ENCODE results near the gene ADA.

The ADA gene

DNA sequence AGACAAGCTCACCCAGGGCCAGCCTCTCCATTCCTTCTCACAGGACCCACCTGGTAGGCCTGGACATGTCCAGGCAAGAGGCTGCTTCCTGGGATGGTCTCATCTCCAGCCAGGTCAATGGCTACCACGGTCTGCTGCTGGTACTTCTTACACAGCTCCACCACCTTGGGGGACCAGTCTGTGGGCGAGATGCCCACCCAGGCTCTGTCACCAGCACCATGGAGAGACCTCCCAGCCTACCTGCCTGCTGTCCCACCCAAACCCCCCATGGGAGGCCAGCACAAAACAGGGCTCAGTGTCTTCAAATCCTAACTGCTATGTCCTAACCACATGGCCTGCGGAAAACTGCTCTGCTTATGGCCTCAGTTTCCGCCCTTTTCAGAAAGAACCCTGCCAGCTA is 27.3 kb downstream of the ADA start:
- DNase-seq (ENCODE audit: low read depth): no peak

DNA sequence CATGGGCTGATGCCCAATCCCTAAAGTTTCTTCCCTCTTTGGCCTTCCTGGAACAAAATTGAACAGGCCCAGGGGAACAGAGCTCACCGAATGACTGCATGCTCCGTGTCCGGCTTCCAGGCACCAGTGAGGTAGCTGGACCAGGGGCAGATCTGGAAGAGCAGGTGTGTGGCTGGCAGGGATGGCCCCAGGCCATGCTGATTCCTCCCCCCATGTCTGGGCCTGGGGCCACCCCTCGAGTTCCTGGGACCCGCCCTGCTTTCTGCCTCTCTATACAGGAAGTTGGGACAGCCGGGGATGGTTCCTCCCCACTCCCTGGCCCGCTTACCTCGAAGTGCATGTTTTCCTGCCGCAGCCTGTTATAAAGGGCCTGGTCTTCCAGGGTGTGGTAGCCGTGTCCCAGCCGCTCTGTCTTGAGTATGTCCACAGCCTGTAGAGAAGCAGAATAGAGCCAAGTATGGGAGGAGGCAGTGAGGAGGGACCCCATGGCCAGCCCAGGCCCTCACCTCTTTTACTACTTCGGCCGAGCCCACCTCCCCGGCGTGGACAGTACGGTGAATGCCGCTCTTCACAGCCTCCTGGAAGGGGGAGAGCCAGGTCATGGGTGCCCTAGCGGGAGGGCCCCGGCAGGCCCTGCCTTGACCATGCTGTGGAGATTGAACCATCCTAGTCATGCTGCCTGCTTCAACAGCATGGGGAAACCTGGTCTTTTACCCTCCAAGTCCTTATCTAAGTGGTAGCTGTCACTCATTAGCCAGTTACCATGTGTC is 28.8 kb downstream of the ADA start:
- no peak for DNase-seq (ENCODE audit: low read depth)

- DNase-seq (ENCODE audit: low read depth): no peak
Measured at GRCh38 chr20:44621939-44622338, 29.6 kb downstream of the ADA start.

DNA sequence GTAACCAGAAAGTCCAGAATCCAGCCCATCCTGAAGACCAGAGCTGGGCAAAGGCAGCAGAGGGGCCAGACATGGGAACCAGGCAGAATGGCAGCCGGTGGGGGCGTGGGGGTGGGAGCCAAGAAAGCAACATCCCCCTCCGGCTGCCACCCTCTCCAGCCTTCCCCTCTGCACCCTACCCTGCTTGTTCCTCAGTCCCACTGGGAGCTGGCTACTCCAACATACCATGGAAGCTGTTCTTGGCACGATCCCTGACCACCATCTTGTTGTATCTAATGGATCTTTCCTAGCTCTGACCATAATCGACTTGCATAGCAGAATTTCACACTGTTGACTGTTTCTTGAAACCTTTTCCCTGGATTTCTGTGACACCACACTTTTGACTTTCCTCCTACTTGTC is 30.2 kb downstream of the ADA start:
- DNase-seq (ENCODE audit: low read depth): no peak

- no peak for DNase-seq (ENCODE audit: low read depth)
Measured at GRCh38 chr20:44620030-44620429, 31.5 kb downstream of the ADA start.

- no peak for DNase-seq (ENCODE audit: low read depth)
Measured at GRCh38 chr20:44619294-44619693, 32.2 kb downstream of the ADA start.

DNA sequence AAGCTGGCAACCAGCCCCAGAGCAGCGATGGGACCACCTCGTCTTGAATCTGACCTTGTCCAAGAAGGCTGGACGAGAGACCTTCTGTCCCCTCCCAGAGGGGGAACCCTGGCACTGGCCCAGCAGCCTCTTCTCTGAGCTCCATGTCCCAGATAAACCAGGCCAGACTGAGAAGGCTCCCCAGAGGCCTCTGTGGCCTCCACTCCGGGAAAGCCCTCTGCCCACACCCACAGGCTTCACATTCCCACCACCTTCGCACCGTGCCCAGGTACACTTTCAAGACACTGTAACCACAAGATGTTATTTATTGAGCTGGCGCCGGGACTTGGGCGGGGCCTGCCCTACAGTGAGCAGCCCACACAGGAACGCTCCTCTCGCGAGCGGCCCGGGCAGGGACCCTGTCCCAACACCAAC is 33.2 kb downstream of the ADA start:
- no peak for DNase-seq (ENCODE audit: low read depth)

- no peak for DNase-seq (ENCODE audit: low read depth)
Measured at GRCh38 chr20:44616604-44616964, 34.9 kb downstream of the ADA start.

GRCh38 chr20:44615876-44616603 is 35.5 kb downstream of the ADA start:
- no peak for DNase-seq (ENCODE audit: low read depth)

DNA sequence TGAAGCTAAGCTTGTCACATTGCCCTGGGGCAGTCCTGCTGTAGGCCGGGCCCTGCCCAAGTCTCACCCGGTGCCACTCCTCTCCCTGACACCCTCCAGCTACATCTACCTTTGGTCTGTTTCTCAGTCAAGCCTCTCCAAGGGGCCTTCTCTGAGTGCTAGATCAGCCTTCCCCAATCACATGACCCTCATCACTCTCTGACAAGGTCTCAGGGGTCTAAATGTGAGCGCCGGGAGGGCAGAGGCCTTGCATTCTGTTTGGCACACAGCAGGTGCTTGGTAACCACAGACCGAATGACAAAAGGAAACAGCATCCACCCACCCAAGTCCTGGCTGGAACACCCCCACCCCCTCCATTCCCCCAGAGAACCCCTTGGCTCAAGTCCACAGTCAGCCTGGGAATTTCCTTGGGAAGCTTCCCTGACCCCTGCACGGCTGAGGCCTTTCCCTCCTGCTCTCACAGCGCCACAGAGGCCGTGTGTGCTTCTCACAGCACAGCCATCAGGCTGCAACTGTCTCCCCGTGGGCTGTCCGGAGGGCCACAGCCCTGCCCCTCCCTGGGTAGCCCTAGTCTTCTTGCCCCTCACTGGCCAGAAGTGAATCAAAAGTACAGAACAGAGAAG is 36.2 kb downstream of the ADA start:
- no peak for DNase-seq (ENCODE audit: low read depth)

- no peak for DNase-seq (ENCODE audit: low read depth)
Measured at GRCh38 chr20:44614525-44614924, 37.0 kb downstream of the ADA start.

DNA sequence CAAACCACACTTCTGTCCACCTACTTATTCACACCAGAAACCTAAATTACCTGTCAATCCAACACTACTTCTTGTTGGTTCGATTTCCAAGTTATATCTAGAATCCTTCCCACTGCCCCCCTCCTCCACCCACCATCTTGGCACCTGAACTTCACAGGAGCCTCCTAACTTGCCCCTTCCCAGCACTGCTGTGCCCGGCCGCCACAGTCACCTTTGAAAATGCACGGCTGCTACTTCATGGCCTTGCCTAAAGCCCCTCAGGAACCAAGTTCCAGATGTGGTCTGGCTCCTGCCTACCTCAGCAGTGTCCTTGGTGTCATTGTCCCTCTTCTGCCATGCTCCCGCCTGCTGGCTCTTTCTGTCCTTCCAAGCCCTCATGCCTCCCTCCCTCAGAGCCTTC is 37.9 kb downstream of the ADA start:
- no peak for DNase-seq (ENCODE audit: low read depth)

- no peak for DNase-seq (ENCODE audit: low read depth)
Measured at GRCh38 chr20:44610313-44610962, 41.1 kb downstream of the ADA start.

- peak; percentile 79 for DNase-seq (ENCODE audit: low read depth)
Measured at GRCh38 chr20:44609516-44610312, 41.8 kb downstream of the ADA start.

DNA sequence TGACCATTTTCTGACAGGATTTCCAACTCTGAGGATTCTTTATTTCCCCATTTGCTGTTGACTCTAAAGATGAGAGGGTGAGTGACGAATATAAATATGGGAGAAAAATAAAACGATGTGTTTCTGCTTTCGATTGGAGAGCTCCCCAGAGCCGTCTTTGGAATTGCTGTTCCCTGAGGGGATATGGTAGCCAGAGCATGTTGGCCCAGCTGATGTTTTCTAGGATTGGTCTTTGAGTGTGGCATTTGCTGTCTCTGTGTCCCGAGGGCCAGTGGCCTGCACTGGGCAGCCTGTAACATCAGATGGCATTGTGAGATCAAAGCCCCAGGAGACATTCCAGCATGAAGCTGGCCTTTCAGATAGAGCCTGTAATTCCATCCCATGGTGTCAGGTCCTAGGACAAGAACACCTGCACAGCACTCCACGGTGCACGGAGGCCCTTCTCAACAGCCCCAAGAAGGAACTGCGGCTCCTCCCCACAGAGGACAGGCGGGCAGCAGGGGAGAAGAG is 42.4 kb downstream of the ADA start:
- DNase-seq (ENCODE audit: low read depth): no peak

- no peak for DNase-seq (ENCODE audit: low read depth)
Measured at GRCh38 chr20:44606725-44607441, 44.6 kb downstream of the ADA start.

DNA sequence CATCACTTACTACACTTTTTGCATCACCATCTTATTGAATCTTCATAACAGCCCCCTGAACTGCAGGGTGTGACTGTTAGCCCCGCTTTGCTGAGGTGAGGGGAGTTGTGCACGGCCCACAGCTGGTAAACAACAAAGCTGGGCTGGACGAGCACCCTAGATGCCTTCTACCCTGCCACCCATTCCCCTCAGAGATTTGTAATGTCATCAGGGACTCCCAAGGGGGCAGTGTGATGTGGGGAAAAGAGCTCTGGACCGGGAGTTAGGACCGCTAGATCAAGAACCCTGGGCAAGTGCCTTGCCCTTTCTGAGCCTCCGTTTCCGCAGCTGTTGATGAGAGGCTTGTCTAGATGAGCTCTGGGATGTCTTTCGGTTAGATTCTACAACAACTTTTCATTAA is 48.2 kb downstream of the ADA start:
- DNase-seq (ENCODE audit: low read depth): no peak

- DNase-seq (ENCODE audit: low read depth): no peak
Measured at GRCh38 chr20:44601801-44602204, 49.7 kb downstream of the ADA start.

DNA sequence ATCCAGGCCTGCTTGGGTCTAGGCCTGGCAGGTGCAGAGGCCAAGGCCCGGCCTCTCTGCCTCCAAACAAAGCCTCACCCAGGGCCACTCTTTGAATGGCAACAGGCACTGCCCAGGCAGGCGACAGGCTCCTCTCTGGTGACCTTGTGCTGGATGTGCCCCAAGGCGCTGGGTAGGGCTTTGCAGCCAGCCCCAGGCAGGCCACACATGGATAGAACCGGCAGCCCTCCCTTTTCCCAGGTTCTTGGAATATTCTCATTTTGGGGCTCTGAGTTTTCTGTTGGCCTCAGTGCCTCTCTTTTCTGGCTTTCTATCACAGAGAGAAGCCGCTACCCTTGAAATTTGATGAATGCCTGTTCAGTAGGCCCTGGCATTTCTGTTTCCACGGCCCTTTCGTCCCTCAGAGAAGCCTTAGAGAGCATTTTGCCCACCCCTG is 50.2 kb downstream of the ADA start:
- no peak for DNase-seq (ENCODE audit: low read depth)

- no peak for DNase-seq (ENCODE audit: low read depth)
Measured at GRCh38 chr20:44600758-44601201, 50.7 kb downstream of the ADA start.

- DNase-seq (ENCODE audit: low read depth): no peak
Measured at GRCh38 chr20:44600301-44600700, 51.2 kb downstream of the ADA start.
